K562 (cell line): ENCODE measurements around the gene TBC1D2. TPM values are rescaled to one million over a fixed set of nuclear protein-coding genes. Genes with fewer than 3 reads are reported as not detected.

ENCODE experiments used
- CXXC5 ChIP-seq: fragments of 250-450 bp; sonication (Bioruptor Pico); IDR thresholded peaks from 2 replicates; pipeline ENCODE4 v1.8.0; 2022; ENCODE audit warnings: inconsistent platforms, mild to moderate bottlenecking, moderate library complexity
- NFYB ChIP-seq: IDR thresholded peaks from 2 replicates; pipeline ENCODE4 v1.6.1; 2011; ENCODE audit warnings: mild to moderate bottlenecking, moderate library complexity; ENCODE audit not compliant: insufficient read length; ENCODE audit errors: extremely low read depth
- PPARD ChIP-seq: fragments of 250-450 bp; sonication (Bioruptor Pico); IDR thresholded peaks from 2 replicates; pipeline ENCODE4 v1.8.0; 2022; ENCODE audit warnings: inconsistent platforms, mild to moderate bottlenecking, moderate library complexity
- SPI1 ChIP-seq: IDR thresholded peaks from 2 replicates; pipeline ENCODE4 v1.6.1; 2011; ENCODE audit warnings: low read depth, low read length, control low read depth, borderline replicate concordance
- SRF ChIP-seq, 2 experiments: fragments of 250-450, 450-650 bp in 1 of 2; sonication (Bioruptor Pico) in 1 of 2; sonication (generic) in 1 of 2; formaldehyde crosslinking; IDR thresholded peaks; 2 replicates each; pipeline versions ENCODE4 v1.5.0 to v1.5.1; 2020 to 2022; ENCODE audit warnings: mild to moderate bottlenecking in 1 of 2, missing genetic modification reagents in 1 of 2
- TOE1 ChIP-seq, 2 experiments: fragments of 450-650 bp in 1 of 2; sonication (generic) in 1 of 2; formaldehyde crosslinking in 1 of 2; IDR thresholded peaks; 2 replicates each; pipeline versions ENCODE4 v1.7.1 to v1.8.0; 2016 to 2022; ENCODE audit warnings: borderline replicate concordance in 2 of 2, mild to moderate bottlenecking in 2 of 2, antibody characterized with exemption in 1 of 2, inconsistent platforms in 1 of 2, low read depth in 1 of 2, missing genetic modification reagents in 1 of 2, moderate library complexity in 1 of 2
- TRIM24 ChIP-seq, 2 experiments: fragments of 450-650 bp; IDR thresholded peaks; 2 replicates each; pipeline ENCODE4 v1.6.1; 2016
- U2AF2 ChIP-seq: fragments of 200-400 bp; formaldehyde crosslinking; optimal IDR thresholded peaks from 2 replicates; pipeline ENCODE3; 2017; ENCODE audit warnings: low read depth, mild to moderate bottlenecking, low read length
- polyA plus RNA-seq, 8 experiments: library from polyadenylated mRNA; depleted of rRNA in 4 of 8; stranded (reverse) in 5 of 8; unstranded in 3 of 8; fragments of >200 nt; fragmentation: Nextera tagmentation in 2 of 8; fragmentation: Illumina TruSeq in 1 of 8; extraction: Ambion mirVana in 2 of 8; extraction: Trizol in 1 of 8; gene quantifications; 2 replicates each; pipeline versions ENCODE4 v1.2.1 to v1.2.3, GENCODE V29; 2011 to 2014; ENCODE audit warnings: inconsistent platforms in 1 of 8, missing spikeins in 1 of 8
- total RNA-seq, 7 experiments: library from RNA; depleted of rRNA in 6 of 7; stranded (reverse); fragments of >200 nt in 6 of 7; fragmentation: Illumina TruSeq in 2 of 7; extraction: Trizol in 2 of 7; gene quantifications; 2 replicates each; pipeline versions ENCODE4 v1.2.1 to v1.2.3, GENCODE V29; 2011 to 2021; ENCODE audit warnings: low replicate concordance in 1 of 7
- TF ChIP-seq, protein P1 (sequence below): fragments of 250-450 bp; sonication (Bioruptor Pico); IDR thresholded peaks from 2 replicates; pipeline ENCODE4 v1.5.0; 2022; ENCODE audit warnings: mild to moderate bottlenecking
- TF ChIP-seq, protein P2 (sequence below), 2 experiments: fragments of 150-350 bp in 1 of 2; IDR thresholded peaks; 2 replicates each; pipeline ENCODE4 v1.6.1; 2012 to 2016; ENCODE audit warnings: low read depth in 2 of 2, low read length in 2 of 2, mild to moderate bottlenecking in 1 of 2, moderate library complexity in 1 of 2
- TF ChIP-seq, protein P3 (sequence below): fragments of 250-450 bp; sonication (Bioruptor Pico); IDR thresholded peaks from 2 replicates; pipeline ENCODE4 v1.8.0; 2021; ENCODE audit warnings: moderate library complexity, mild to moderate bottlenecking, inconsistent platforms

TBC1D2 gene
- total and polyA plus RNA-seq, 9 of the 15 experiments (the other 6 are each of a cell fraction or from before 2014, with no cell fraction given) = 0.10 to 7.0 (median 2.5) TPM

DNA sequence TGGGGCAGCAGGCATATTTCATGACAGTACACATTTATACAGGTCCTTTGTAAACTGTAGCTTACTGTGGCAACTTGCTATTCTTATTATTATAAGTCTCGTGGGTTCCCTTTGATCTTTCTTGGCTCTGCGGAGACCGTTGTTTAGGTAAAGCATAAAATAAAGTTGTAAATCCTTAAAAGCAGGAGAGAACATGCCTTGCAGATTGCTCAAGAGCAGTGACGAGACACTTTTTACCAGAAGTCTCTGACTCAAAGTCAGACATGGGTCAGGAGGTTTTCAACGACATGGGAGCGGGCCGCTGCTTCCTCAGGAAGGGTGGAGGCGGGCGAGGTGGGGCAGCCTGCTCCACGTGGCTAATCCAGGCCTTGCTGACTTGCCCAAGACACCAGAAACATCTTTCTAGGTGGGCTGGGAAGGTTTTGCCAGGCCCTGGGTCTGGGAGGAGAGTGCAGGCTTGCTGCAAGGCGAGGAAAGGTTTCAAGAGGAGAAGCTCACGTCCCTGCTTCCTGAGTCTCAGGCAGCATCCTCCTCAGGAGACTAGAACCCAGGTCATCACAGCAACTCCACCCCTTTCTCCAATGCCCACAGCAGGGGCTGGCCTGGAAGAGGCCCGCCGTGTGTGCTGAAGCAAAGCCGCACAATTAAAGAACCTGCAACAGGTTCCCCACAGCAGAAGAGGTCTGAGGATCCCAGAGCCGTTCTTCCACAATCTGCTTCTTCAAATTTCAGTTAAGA, 6.5 kb downstream of the TBC1D2 start (continued):
- TF ChIP-seq, protein P1, sequence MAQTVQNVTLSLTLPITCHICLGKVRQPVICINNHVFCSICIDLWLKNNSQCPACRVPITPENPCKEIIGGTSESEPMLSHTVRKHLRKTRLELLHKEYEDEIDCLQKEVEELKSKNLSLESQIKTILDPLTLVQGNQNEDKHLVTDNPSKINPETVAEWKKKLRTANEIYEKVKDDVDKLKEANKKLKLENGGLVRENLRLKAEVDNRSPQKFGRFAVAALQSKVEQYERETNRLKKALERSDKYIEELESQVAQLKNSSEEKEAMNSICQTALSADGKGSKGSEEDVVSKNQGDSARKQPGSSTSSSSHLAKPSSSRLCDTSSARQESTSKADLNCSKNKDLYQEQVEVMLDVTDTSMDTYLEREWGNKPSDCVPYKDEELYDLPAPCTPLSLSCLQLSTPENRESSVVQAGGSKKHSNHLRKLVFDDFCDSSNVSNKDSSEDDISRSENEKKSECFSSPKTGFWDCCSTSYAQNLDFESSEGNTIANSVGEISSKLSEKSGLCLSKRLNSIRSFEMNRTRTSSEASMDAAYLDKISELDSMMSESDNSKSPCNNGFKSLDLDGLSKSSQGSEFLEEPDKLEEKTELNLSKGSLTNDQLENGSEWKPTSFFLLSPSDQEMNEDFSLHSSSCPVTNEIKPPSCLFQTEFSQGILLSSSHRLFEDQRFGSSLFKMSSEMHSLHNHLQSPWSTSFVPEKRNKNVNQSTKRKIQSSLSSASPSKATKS (CRISPR knock-in tag) = no peak
- TF ChIP-seq U2AF2 (no peak), CXXC5 (CRISPR knock-in tag) (peak; percentile 56), TRIM24 (IDR thresholded peaks at IDR 0.05) (peak in 1 of 2 experiments; percentile 66; a peak in 2 of 4 replicates), SRF (CRISPR knock-in tag; IDR thresholded peaks at IDR 0.05) (no peak), NFYB (no peak), SPI1 (no peak), TOE1 (IDR thresholded peaks at IDR 0.05; ENCODE audit: borderline replicate concordance) (peak; percentile 45; the same call in 1 of the 2 replicates), TOE1 (CRISPR knock-in tag; IDR thresholded peaks at IDR 0.05; ENCODE audit: borderline replicate concordance, low read depth) (no peak), PPARD (no peak)
- TF ChIP-seq, protein P2, sequence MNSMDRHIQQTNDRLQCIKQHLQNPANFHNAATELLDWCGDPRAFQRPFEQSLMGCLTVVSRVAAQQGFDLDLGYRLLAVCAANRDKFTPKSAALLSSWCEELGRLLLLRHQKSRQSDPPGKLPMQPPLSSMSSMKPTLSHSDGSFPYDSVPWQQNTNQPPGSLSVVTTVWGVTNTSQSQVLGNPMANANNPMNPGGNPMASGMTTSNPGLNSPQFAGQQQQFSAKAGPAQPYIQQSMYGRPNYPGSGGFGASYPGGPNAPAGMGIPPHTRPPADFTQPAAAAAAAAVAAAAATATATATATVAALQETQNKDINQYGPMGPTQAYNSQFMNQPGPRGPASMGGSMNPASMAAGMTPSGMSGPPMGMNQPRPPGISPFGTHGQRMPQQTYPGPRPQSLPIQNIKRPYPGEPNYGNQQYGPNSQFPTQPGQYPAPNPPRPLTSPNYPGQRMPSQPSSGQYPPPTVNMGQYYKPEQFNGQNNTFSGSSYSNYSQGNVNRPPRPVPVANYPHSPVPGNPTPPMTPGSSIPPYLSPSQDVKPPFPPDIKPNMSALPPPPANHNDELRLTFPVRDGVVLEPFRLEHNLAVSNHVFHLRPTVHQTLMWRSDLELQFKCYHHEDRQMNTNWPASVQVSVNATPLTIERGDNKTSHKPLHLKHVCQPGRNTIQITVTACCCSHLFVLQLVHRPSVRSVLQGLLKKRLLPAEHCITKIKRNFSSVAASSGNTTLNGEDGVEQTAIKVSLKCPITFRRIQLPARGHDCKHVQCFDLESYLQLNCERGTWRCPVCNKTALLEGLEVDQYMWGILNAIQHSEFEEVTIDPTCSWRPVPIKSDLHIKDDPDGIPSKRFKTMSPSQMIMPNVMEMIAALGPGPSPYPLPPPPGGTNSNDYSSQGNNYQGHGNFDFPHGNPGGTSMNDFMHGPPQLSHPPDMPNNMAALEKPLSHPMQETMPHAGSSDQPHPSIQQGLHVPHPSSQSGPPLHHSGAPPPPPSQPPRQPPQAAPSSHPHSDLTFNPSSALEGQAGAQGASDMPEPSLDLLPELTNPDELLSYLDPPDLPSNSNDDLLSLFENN (IDR thresholded peaks at IDR 0.05; ENCODE audit: low read depth in 2 of 2, low read length in 2 of 2) = no peak
- TF ChIP-seq, protein P3, sequence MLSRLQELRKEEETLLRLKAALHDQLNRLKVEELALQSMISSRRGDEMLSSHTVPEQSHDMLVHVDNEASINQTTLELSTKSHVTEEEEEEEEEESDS (CRISPR knock-in tag) = no peak
